Omental fat pad (tissue), 4 donors: Measurements from ENCODE around the gene KDM4F. TPM values are rescaled to one million over a fixed set of nuclear protein-coding genes. Genes with fewer than 3 reads are reported as not detected.
A peak's percentile ranks its signal among the peaks of the same experiment; 100 is the strongest.

Experiments used
- ATAC-seq: fragments of 150-250 bp; one replicate; pipeline ENCODE4 v1.9.1; 2016; ENCODE audit warnings: mild to moderate bottlenecking, moderate library complexity; ENCODE audit not compliant: low FRiP score
- DNase-seq: peaks from one replicate; pipeline ENCODE4 v3.0.0-alpha.2; 2019; ENCODE audit warnings: low spot score
- CTCF ChIP-seq, 3 donors: fragments of 450-650 bp; IDR thresholded peaks; one replicate each; pipeline ENCODE4 v1.5.1; 2016 to 2017; ENCODE audit warnings: antibody characterized with exemption in 3 of 3, mild to moderate bottlenecking in 3 of 3, moderate library complexity in 2 of 3
- total RNA-seq, 4 donors: library from RNA; depleted of rRNA; stranded (reverse); fragments of >200 nt; gene quantifications; one replicate each; pipeline ENCODE4 v1.1.0, GENCODE V29; 2016

Gene KDM4F
- total RNA-seq, 4 donors from 2014 or later = not detected

- ATAC-seq (no peak), DNase-seq (no peak)
- no peak for TF ChIP-seq CTCF (IDR thresholded peaks at IDR 0.05)
Observed at GRCh38 chr11:95065336-95065735, 16.1 kb downstream of the KDM4F start.

GRCh38 chr11:95066716-95067038 lies 17.5 kb downstream of the KDM4F start, which contains the start of gene SRSF8:
TSS of gene SRSF8 (plus strand) at chr11:95066919. CDS start at chr11:95067227, 308 bp downstream.
- no peak for TF ChIP-seq CTCF (IDR thresholded peaks at IDR 0.05)
- ATAC-seq (no peak), DNase-seq (no peak)

- ATAC-seq (peak; percentile 89), DNase-seq (no peak)
- TF ChIP-seq CTCF (IDR thresholded peaks at IDR 0.05) = no peak
Observed at GRCh38 chr11:95067039-95067840, 18.0 kb downstream of the KDM4F start.

- DNase-seq = peak; percentile 42
- no peak for ATAC-seq
Observed at GRCh38 chr11:95067841-95068219, 18.6 kb downstream of the KDM4F start.

GRCh38 chr11:95068549-95068948 lies 19.3 kb downstream of the KDM4F start:
- DNase-seq (no peak), ATAC-seq (peak; percentile 86)
- no peak for TF ChIP-seq CTCF (IDR thresholded peaks at IDR 0.05)

More at GRCh38 chr11:95067841-95068219, 18.6 kb downstream of the KDM4F start:
- TF ChIP-seq CTCF (IDR thresholded peaks at IDR 0.05) = no peak

- TF ChIP-seq CTCF (IDR thresholded peaks at IDR 0.05) = no peak
- DNase-seq (no peak), ATAC-seq (no peak)
Observed at GRCh38 chr11:95070471-95070870, 21.2 kb downstream of the KDM4F start.

GRCh38 chr11:95072948-95073347 lies 23.7 kb downstream of the KDM4F start:
- no peak for TF ChIP-seq CTCF (IDR thresholded peaks at IDR 0.05)
- no peak for ATAC-seq
- no peak for DNase-seq
